ENCODE results near the gene RXFP4.
"Not testable (repeated sequence)": the region's sequence is repeated elsewhere in the genome, so short reads cannot be mapped to it uniquely, and the experiment has no call there.

The RXFP4 gene

GRCh38 chr1:155920717-155921116, 20.7 kb upstream of the RXFP4 start:
- no peak overlapping the region for H3K4me3 ChIP-seq (ENCODE audit: low read depth, low read length)
- no peak for TF ChIP-seq CTCF (IDR thresholded peaks at IDR 0.05; ENCODE audit: insufficient read depth, low read length, missing control alignments)
- CTCF ChIA-PET, result interaction anchor here (1.0 to 3.5 kb wide), 4 partner anchors 11 to 145 kb away, joined by 3 to 12 read pairs (median 8); no protein-coding TSS in a partner anchor
- no peak for DNase-seq (ENCODE audit: low read depth, low spot score)
- POLR2A ChIA-PET, result interaction anchor here (1.0 kb wide), 1 partner anchor 41 kb away, joined by 3 read pairs; no protein-coding TSS in a partner anchor

GRCh38 chr1:155925506-155925905, 15.9 kb upstream of the RXFP4 start:
- DNase-seq (ENCODE audit: low read depth, low spot score), result no peak
- TF ChIP-seq CTCF (IDR thresholded peaks at IDR 0.05; ENCODE audit: insufficient read depth, low read length, missing control alignments), result no peak
- ChIA-PET CTCF (no interaction called here), POLR2A (no interaction called here)
- H3K4me3 ChIP-seq (ENCODE audit: low read depth, low read length), result no peak overlapping the region

- DNase-seq (ENCODE audit: low read depth, low spot score), result no peak
- H3K4me3 ChIP-seq (ENCODE audit: low read depth, low read length), result no peak overlapping the region
- ChIA-PET POLR2A (no interaction called here), CTCF (interaction anchor here (1.0 kb wide), 1 partner anchor 10 kb away, joined by 3 read pairs; no protein-coding TSS in a partner anchor)
- no peak for TF ChIP-seq CTCF (IDR thresholded peaks at IDR 0.05; ENCODE audit: insufficient read depth, low read length, missing control alignments)
Measured at GRCh38 chr1:155929057-155929456, 12.4 kb upstream of the RXFP4 start.

- not testable (repeated sequence) for DNase-seq (ENCODE audit: low read depth, low spot score); H3K4me3 ChIP-seq (ENCODE audit: low read depth, low read length)
- CTCF ChIA-PET, result interaction anchor here (1.2 to 4.1 kb wide), 6 partner anchors 8 to 135 kb away, joined by 3 to 17 read pairs (median 5); no protein-coding TSS in a partner anchor
- POLR2A ChIA-PET, result interaction anchor here (1.0 to 1.1 kb wide), 3 partner anchors 10 to 53 kb away, joined by 3 to 4 read pairs (median 3); no protein-coding TSS in a partner anchor
Measured at GRCh38 chr1:155930725-155931124, 10.7 kb upstream of the RXFP4 start.

GRCh38 chr1:155931332-155932038, 10.0 kb upstream of the RXFP4 start:
- POLR2A ChIA-PET, result interaction anchor here (1.0 to 1.4 kb wide), 4 partner anchors 9 to 52 kb away, joined by 3 to 4 read pairs (median 3); no protein-coding TSS in a partner anchor
- TF ChIP-seq CTCF (IDR thresholded peaks at IDR 0.05; ENCODE audit: insufficient read depth, low read length, missing control alignments), result no peak
- CTCF ChIA-PET, result interaction anchor here (1.0 to 4.2 kb wide), 6 partner anchors 10 to 135 kb away, joined by 3 to 60 read pairs (median 9); no protein-coding TSS in a partner anchor
- no peak overlapping the region for H3K4me3 ChIP-seq (ENCODE audit: low read depth, low read length)
- DNase-seq (ENCODE audit: low read depth, low spot score), result no peak

- ChIA-PET CTCF (interaction anchor here (1.0 to 4.2 kb wide), 5 partner anchors 11 to 134 kb away, joined by 4 to 60 read pairs (median 12); no protein-coding TSS in a partner anchor), POLR2A (interaction anchor here (0.6 to 1.4 kb wide), 4 partner anchors 13 to 52 kb away, joined by 3 to 4 read pairs (median 4); no protein-coding TSS in a partner anchor)
- DNase-seq (ENCODE audit: low read depth, low spot score), result no peak
- H3K4me3 ChIP-seq (ENCODE audit: low read depth, low read length), result peak overlapping the region; percentile 2; the same call in 1 of the 2 replicates
- TF ChIP-seq CTCF (IDR thresholded peaks at IDR 0.05; ENCODE audit: insufficient read depth, low read length, missing control alignments), result no peak
Measured at GRCh38 chr1:155932081-155932480, 9.4 kb upstream of the RXFP4 start.

All from AG04449 (cell line).